ENCODE measurements around the gene SP8. TPM values are rescaled to one million over a fixed set of nuclear protein-coding genes. Genes with fewer than 3 reads are reported as not detected.
"Not testable (repeated sequence)": the region's sequence is repeated elsewhere in the genome, so short reads cannot be mapped to it uniquely, and the experiment has no call there.

Gene SP8
- total RNA-seq (not detected), total RNA-seq (0 reads per million in 2 donors)

DNA sequence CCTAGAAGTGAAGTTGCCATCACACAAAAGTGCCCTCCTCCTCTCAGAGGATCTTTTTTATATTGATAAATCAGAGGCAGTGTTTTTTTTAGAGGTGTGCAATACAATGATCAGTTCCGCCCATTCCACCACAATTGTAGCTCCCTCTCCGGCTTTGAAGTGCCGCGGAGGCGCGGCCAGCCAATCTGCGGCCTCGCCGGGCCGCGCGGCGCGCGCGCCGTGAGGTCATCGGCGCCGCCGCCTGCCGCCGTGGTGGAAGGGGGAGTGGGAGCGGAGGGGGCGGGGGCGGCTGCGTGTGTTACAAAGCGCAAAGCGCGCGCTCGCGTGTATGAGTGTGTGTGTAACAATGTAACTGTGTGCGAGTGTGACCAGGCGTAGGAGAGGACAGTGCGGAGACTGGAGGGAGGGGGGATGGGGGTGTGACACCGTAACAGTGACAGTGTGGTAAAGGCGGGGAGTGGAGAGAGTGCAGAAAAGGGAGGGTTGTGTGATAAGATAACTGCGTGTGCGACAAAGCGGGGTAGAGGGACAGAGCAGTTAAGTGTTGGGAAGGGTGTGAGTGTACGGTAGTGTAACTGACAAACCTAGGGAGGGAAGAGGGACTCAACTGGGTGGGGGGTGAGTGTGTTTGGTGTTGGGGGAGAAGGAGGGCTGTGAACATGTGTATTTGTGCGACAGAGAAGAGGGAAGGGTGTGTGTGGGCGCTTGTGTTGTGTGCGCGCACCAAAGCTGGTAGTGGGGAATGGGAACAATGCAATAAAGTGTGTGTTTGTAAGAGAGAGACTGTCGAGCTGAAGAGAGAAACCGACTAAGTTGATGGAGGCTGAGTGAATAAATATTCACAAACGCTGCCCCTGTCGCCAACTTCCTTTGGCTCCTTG, at the start of gene SP8:
Gene SP8, minus strand, starts transcription at position 108 of the 881 bp plus-strand sequence. Its CDS starts 88 bp downstream, at position 20.
- DNase-seq (no peak), ATAC-seq (peak; percentile 42)
- peaks cover 9% of the 10 kb centered on the region for H3K9me3 ChIP-seq (ENCODE audit: control insufficient read depth, low read length, poor library complexity, severe bottlenecking)
- peak within 1 kb of the TSS; percentile 47 for H3K27ac Mint-ChIP-seq
- peaks cover 9% of the 10 kb centered on the region for H3K4me1 Mint-ChIP-seq
- H3K36me3 Mint-ChIP-seq (ENCODE audit: low read depth): peaks cover 4% of the 10 kb centered on the region
- H3K27me3 Mint-ChIP-seq: peaks cover 62% of the 10 kb centered on the region
- peak within 1 kb of the TSS; percentile 56 for H3K4me3 Mint-ChIP-seq

DNA sequence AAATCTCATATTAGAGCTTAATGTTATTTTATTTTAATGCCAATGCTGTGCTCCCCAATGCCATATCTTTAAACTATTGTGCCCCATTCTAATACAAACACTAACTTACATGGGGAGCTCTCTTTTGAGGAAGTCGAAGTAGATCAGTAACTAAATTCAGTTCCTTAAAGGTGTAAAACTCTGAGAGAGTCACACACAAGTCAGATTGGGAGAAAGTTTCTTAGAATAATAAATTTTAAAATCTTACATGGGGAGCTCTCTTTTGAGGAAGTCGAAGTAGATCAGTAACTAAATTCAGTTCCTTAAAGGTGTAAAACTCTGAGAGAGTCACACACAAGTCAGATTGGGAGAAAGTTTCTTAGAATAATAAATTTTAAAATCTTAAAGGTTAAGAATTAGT, 49.7 kb upstream of the SP8 start:
- not testable (repeated sequence) for H3K4me1 Mint-ChIP-seq; ATAC-seq; H3K4me3 Mint-ChIP-seq; DNase-seq; H3K27me3 Mint-ChIP-seq; H3K9me3 ChIP-seq (ENCODE audit: control insufficient read depth, low read length, poor library complexity, severe bottlenecking); H3K27ac Mint-ChIP-seq; H3K36me3 Mint-ChIP-seq (ENCODE audit: low read depth)

DNA sequence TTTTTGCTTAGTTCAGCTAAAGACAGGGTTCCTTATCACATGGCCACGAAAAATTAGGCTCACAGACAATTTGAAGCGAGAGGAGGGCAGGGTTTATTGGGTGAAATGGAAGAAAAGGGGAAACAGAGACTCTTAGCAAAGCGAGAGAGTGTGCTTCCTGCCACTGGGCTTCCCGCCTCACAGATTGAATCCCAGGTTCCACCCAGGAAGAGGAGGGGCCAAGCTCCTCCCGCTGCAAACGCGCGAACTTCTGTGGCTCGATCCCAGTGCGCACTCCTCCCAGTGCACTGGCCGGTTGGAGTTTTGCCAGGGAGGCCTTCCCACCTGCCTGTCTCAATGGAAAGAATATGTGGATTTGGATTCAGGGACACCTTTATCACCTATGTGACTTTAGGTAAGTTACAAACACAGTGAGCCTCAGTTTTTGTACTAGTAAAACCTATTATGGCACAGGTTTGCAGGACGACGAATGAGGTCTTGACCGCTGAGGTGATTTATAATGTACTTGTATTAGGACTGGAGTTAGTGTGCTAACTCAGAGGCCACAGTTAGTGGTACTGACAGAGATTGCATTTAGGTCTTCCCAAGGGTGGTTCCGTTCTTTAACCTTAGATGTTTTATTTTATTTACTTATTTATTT, 48.5 kb upstream of the SP8 start:
- DNase-seq (no peak), ATAC-seq (no peak)
- Mint-ChIP-seq H3K27me3 (peaks cover 12% of the 10 kb centered on the region), H3K27ac (no peak overlapping the region), H3K36me3 (ENCODE audit: low read depth) (no peaks in the 10 kb centered on the region), H3K4me3 (no peak overlapping the region), H3K4me1 (no peaks in the 10 kb centered on the region)
- H3K9me3 ChIP-seq (ENCODE audit: control insufficient read depth, low read length, poor library complexity, severe bottlenecking): no peaks in the 10 kb centered on the region

DNA sequence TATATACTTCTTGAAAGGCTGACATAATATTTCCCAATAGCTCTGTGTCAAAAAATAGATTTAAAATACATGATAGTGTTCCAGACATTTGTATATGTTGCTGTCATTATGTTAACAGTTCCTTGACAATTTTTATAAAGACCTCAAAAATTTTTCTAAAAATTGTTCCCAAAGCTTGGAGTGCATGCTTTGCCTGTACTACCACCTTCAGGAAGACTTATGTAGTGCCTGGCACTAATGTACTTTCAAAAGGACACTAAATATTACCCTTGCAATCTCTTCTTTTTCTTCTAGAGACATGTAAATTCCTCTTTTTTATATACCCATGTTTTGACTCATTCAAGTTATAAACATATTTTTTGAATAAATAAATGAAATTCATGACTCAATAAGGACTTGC, 48.0 kb upstream of the SP8 start:
- Mint-ChIP-seq H3K27me3 (peaks cover 14% of the 10 kb centered on the region), H3K4me3 (no peak overlapping the region), H3K4me1 (no peaks in the 10 kb centered on the region), H3K27ac (no peak overlapping the region), H3K36me3 (ENCODE audit: low read depth) (no peaks in the 10 kb centered on the region)
- ATAC-seq: no peak
- DNase-seq: no peak
- no peaks in the 10 kb centered on the region for H3K9me3 ChIP-seq (ENCODE audit: control insufficient read depth, low read length, poor library complexity, severe bottlenecking)

DNA sequence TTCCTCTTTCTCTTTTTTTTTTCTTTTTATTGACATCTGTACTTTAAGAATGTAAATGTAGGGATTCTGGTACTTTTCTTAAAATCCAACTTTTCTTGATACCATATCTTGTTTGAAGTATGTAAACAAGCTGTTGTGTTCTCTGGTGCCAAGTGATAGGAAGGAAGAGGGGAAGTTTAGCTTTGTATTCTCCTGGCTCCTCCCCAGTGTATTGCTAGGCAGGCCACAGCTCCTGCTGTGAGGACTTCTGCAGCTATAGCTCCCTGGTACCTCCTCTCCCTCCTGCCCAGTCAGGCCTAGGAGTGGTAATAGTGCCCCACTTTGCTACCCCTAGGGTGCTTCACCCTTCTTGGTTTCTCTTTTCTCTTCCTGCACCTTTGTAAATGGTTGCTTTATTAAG, 45.3 kb upstream of the SP8 start:
- no peak for ATAC-seq
- Mint-ChIP-seq H3K27me3 (peaks cover 19% of the 10 kb centered on the region), H3K27ac (no peak overlapping the region), H3K4me1 (peaks cover 2% of the 10 kb centered on the region), H3K36me3 (ENCODE audit: low read depth) (no peaks in the 10 kb centered on the region), H3K4me3 (no peak overlapping the region)
- H3K9me3 ChIP-seq (ENCODE audit: control insufficient read depth, low read length, poor library complexity, severe bottlenecking): no peaks in the 10 kb centered on the region
- DNase-seq: no peak

DNA sequence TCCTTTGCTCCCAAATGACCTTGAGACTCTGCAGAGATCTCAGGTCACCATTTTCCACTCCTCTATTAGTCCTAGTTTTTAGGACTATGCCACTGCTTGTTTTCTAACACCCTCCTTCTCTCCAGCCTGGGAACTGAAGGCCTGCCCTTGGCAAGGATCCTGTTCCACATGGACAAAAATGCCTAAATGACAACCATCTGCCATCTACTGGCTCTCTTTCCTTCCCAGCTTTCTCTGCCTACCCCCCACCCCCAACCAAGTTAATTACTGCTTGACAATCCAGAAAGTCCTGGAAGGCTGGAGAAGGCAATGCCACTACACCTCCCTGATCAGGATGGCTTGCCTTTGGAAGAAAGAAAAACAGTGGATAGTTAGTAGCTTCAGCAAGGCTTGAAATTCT, 44.8 kb upstream of the SP8 start:
- H3K9me3 ChIP-seq (ENCODE audit: control insufficient read depth, low read length, poor library complexity, severe bottlenecking): no peaks in the 10 kb centered on the region
- ATAC-seq (no peak), DNase-seq (no peak)
- Mint-ChIP-seq H3K4me1 (peaks cover 2% of the 10 kb centered on the region), H3K4me3 (no peak overlapping the region), H3K27ac (no peak overlapping the region), H3K36me3 (ENCODE audit: low read depth) (no peaks in the 10 kb centered on the region), H3K27me3 (peaks cover 19% of the 10 kb centered on the region)

DNA sequence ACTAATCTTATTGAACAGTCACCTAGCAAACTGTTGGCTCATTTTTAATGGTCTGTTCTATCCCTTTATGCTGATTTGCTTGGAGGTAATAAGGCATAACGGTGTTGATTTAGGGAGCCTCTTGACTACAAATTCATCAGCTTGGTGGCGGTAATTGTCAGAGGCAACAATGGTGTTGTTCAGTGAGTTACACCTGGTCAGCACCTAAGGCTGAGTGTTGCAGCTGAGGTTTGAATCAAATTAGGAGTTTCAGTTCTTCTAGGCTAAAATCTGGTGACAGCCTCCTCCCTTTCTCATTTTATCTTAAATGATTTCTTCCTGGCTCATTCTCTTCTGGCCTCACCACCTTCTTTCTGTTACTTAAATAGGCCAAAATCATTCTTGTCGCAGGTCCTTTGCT, 42.3 kb upstream of the SP8 start:
- Mint-ChIP-seq H3K27ac (no peak overlapping the region), H3K4me1 (peaks cover 2% of the 10 kb centered on the region), H3K27me3 (peaks cover 19% of the 10 kb centered on the region), H3K4me3 (no peak overlapping the region), H3K36me3 (ENCODE audit: low read depth) (no peaks in the 10 kb centered on the region)
- no peak for ATAC-seq
- no peak for DNase-seq
- H3K9me3 ChIP-seq (ENCODE audit: control insufficient read depth, low read length, poor library complexity, severe bottlenecking): no peaks in the 10 kb centered on the region

DNA sequence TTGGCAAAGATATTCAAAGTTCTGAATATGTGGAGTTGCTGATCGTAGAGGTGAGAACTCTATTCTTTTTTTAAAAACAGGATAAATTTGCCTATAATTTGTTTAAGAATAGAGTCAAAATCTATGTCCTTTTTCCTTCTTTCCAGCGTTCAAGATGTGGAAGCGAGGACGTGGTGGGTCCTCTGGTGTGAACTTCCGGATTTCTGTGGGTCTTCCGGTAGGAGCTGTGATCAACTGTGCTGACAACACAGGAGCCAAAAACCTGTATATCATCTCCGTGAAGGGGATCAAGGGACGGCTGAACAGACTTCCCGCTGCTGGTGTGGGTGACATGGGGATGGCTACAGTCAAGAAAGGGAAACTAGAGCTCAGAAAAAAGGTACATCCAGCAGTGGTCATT, 40.5 kb upstream of the SP8 start:
- Mint-ChIP-seq H3K27me3 (peaks cover 14% of the 10 kb centered on the region), H3K4me3 (no peak overlapping the region), H3K36me3 (ENCODE audit: low read depth) (no peaks in the 10 kb centered on the region), H3K4me1 (peaks cover 2% of the 10 kb centered on the region), H3K27ac (no peak overlapping the region)
- no peaks in the 10 kb centered on the region for H3K9me3 ChIP-seq (ENCODE audit: control insufficient read depth, low read length, poor library complexity, severe bottlenecking)
- ATAC-seq (no peak), DNase-seq (no peak)

DNA sequence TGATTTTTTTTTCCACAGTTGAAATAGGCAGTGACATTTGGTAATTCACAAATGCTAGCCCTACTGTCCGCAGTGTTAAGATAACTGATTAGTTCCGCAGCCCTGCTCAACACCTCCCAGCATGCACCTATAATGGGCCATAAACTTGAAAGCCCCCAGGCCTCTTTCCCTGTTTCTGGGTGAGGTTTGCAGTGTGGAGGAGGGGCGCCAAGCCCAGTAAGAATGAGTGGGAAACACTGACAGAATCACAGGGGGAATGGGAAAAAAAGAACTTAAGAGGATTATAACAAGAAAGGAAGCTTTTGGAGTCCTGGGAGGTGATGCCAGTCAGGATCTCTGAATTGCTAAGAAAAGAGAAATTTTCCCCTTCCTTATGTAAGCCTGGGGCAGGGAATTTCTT, 39.6 kb upstream of the SP8 start:
- no peaks in the 10 kb centered on the region for H3K36me3 Mint-ChIP-seq (ENCODE audit: low read depth)
- DNase-seq: no peak
- H3K9me3 ChIP-seq (ENCODE audit: control insufficient read depth, low read length, poor library complexity, severe bottlenecking): no peaks in the 10 kb centered on the region
- H3K4me1 Mint-ChIP-seq: peaks cover 2% of the 10 kb centered on the region
- no peak for ATAC-seq
- H3K4me3 Mint-ChIP-seq: no peak overlapping the region
- H3K27ac Mint-ChIP-seq: no peak overlapping the region
- peaks cover 9% of the 10 kb centered on the region for H3K27me3 Mint-ChIP-seq

DNA sequence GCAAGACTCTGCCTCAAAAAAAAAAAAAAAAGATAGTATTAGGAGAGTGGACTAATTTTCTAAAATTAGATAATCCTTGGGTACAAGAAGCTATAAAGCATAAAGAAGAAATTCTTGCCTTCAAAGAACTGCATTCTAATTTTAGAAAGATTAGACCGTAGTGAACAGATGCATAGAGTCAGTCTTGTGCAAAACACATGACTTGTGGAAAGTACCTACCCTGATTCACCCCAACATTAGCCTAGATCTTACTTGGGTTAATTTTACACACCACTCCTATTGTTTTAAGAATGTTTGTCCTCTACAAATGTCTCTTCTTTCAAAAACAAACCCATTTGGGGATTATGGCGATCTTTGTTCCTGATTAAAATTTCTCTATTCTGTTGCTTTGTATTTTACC, 38.9 kb upstream of the SP8 start:
- Mint-ChIP-seq H3K27ac (no peak overlapping the region), H3K36me3 (ENCODE audit: low read depth) (no peaks in the 10 kb centered on the region), H3K27me3 (peaks cover 7% of the 10 kb centered on the region), H3K4me3 (no peak overlapping the region), H3K4me1 (peaks cover 2% of the 10 kb centered on the region)
- ATAC-seq: no peak
- no peaks in the 10 kb centered on the region for H3K9me3 ChIP-seq (ENCODE audit: control insufficient read depth, low read length, poor library complexity, severe bottlenecking)
- no peak for DNase-seq

DNA sequence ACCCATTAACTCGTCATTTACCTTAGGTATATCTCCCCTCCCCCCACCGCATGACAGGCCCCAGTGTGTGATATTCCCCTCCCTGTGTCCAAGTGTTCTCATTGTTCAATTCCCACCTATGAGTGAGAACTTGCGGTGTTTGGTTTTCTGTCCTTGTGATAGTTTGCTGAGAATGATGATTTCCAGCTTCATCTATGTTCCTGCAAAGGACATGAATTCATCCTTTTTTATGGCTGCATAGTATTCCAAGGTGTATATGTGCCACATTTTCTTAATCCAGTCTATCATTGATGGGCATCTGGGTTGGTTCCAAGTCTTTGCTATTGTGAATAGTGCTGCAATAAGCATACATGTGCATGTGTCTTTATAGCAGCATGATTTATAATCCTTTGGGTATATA, 34.7 kb upstream of the SP8 start:
- not testable (repeated sequence) for H3K36me3 Mint-ChIP-seq (ENCODE audit: low read depth); H3K27me3 Mint-ChIP-seq; H3K27ac Mint-ChIP-seq; H3K4me3 Mint-ChIP-seq; DNase-seq; H3K9me3 ChIP-seq (ENCODE audit: control insufficient read depth, low read length, poor library complexity, severe bottlenecking); H3K4me1 Mint-ChIP-seq; ATAC-seq

DNA sequence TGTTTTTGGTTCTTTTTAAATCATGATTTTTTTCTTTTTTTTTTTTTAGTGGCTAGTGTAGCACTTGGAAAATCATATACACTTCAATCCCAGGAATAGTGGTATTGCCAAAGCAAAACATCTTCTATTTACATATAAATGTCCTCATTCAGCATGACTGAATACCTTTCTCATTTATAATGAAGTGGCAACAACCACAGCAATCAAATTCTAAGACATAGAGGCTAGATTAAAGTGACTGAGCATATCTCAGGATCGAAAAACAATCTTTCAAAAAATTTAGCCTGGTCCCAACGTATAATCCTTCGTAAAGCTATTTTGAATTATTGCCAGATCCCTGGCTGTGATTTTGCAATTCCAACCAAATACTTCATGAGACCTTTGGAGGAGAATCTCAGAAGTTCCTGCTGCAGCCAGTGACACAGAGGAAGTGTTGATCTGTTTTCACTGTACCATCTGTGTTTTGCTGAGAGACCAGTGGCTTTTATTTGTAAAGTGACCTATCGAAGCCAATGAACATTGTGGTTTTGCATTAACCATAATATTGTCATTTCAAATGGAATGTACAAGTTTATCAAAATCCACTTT, 29.8 kb upstream of the SP8 start:
- no peak overlapping the region for H3K27ac Mint-ChIP-seq
- H3K4me3 Mint-ChIP-seq: no peak overlapping the region
- no peaks in the 10 kb centered on the region for H3K27me3 Mint-ChIP-seq
- ATAC-seq (no peak), DNase-seq (no peak)
- H3K36me3 Mint-ChIP-seq (ENCODE audit: low read depth): no peaks in the 10 kb centered on the region
- no peaks in the 10 kb centered on the region for H3K4me1 Mint-ChIP-seq
- no peaks in the 10 kb centered on the region for H3K9me3 ChIP-seq (ENCODE audit: control insufficient read depth, low read length, poor library complexity, severe bottlenecking)

DNA sequence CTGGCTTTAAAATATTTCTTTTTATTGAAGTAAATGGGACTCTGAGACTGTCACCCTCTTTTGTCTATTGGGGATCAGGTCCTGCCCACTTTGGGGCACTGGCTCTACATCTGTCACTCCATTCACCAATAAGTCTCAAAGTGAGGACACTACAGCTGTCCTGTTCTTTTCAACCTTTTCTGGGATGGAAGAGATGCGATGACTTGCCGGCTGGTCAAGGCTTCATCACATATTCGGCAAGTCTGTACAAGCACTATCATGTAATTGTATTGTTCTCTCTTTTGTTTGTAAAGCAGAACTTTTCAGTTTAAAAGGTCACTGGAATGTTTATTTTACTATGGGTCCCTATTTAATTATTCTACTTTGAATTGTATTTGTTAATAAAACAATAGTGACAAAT, 17.7 kb upstream of the SP8 start:
- Mint-ChIP-seq H3K27me3 (peaks cover 30% of the 10 kb centered on the region), H3K27ac (no peak overlapping the region), H3K36me3 (ENCODE audit: low read depth) (no peaks in the 10 kb centered on the region), H3K4me3 (no peak overlapping the region), H3K4me1 (no peaks in the 10 kb centered on the region)
- no peak for DNase-seq
- H3K9me3 ChIP-seq (ENCODE audit: control insufficient read depth, low read length, poor library complexity, severe bottlenecking): no peaks in the 10 kb centered on the region
- ATAC-seq: no peak
